ENCODE data around the gene AMD1.

The AMD1 gene

DNA sequence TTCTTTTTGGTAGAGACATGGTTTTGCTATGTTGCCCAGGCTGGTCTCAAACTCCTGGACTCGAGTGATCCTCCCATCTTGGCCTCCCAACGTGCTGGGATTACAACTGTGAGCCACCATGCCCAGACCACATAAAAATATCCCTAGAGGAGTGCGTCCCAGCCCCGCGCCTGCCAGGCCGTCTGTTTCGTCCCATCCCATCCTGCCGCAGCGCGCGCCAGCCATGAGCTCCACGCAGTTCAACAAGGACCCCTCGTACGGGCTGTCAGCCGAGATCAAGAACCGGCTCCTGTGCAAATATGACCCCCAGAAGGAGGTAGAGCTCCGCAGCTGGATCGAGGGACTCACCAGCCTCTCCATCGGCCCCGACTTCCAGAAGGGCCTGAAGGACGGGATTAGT, 16.6 kb upstream of the AMD1 start:
- Histone ChIP-seq H3K36me3 (ENCODE audit: control insufficient read depth, insufficient read depth, low read length, severe bottlenecking) (no peaks in the 10 kb centered on the region), H3K4me1 (ENCODE audit: control insufficient read depth, insufficient read depth, low read length) (no peaks in the 10 kb centered on the region), H3K4me3 (ENCODE audit: low read length) (no peak overlapping the region), H3K27me3 (replicated peaks; ENCODE audit: control insufficient read depth, insufficient read depth, low read length) (no peaks in the 10 kb centered on the region), H3K9me3 (ENCODE audit: control insufficient read depth, low read length) (no peaks in the 10 kb centered on the region), H3K9ac (ENCODE audit: low read length) (no peak overlapping the region)
- no peak for DNase-seq (ENCODE audit: low read depth)

DNA sequence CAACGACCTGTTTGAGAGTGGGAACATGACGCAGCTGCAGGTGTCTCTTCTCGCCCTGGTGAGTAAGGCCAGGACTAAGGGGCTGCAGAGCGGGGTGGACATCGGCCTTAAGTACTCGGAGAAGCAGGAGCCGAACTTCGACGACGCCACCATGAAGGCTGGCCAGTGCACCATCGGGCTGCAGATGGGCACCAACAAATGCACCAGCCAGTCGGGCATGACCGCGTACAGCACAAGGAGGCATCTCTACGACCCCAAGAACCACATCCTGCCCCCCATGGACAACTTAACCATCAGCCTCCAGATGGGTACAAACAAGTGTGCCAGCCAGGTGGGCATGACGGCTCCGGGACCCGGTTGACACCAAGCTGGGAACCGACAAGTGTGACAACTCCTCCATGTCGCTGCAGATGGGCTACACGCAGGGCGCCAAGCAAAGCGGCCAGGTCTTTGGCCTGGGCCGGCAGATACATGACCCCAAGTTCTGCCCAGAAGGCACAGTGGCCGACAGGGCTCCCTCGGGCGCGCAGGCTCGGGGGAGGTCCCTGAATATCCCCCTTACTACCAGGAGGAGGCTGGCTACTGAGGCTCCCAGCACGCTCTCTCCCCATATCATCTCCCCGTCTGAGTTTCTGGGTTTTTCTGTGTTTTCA, 15.9 kb upstream of the AMD1 start:
- Histone ChIP-seq H3K9ac (ENCODE audit: low read length) (no peak overlapping the region), H3K36me3 (ENCODE audit: control insufficient read depth, insufficient read depth, low read length, severe bottlenecking) (no peaks in the 10 kb centered on the region), H3K4me1 (ENCODE audit: control insufficient read depth, insufficient read depth, low read length) (no peaks in the 10 kb centered on the region), H3K4me3 (ENCODE audit: low read length) (no peak overlapping the region), H3K27me3 (replicated peaks; ENCODE audit: control insufficient read depth, insufficient read depth, low read length) (no peaks in the 10 kb centered on the region), H3K9me3 (ENCODE audit: control insufficient read depth, low read length) (no peaks in the 10 kb centered on the region)
- DNase-seq (ENCODE audit: low read depth): no peak

DNA sequence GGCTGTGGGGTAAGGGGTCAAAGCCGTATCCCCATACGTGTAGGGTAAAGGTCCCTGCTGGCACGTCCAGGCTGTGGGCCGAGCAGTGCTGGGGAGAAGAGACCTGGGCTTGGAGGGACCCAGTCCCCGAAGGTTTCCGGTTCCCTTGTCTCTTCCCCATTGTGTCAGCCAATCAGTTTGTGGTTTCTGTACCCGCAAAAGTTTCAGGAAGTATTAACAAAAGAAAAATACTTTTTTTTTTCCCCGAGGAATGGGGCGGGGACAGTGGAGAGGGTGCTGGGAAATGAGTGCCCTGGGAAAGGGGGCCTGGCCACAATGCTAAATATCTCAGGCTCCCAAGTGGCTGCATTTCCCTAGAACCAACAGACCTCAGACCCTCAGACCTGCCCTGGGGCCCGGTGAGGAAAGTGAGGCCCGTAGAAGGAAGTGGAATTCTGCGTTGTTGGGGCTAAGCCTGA, 15.2 kb upstream of the AMD1 start:
- DNase-seq (ENCODE audit: low read depth): no peak
- Histone ChIP-seq H3K4me3 (ENCODE audit: low read length) (no peak overlapping the region), H3K4me1 (ENCODE audit: control insufficient read depth, insufficient read depth, low read length) (no peaks in the 10 kb centered on the region), H3K9ac (ENCODE audit: low read length) (no peak overlapping the region), H3K9me3 (ENCODE audit: control insufficient read depth, low read length) (no peaks in the 10 kb centered on the region), H3K36me3 (ENCODE audit: control insufficient read depth, insufficient read depth, low read length, severe bottlenecking) (no peaks in the 10 kb centered on the region), H3K27me3 (replicated peaks; ENCODE audit: control insufficient read depth, insufficient read depth, low read length) (no peaks in the 10 kb centered on the region)

DNA sequence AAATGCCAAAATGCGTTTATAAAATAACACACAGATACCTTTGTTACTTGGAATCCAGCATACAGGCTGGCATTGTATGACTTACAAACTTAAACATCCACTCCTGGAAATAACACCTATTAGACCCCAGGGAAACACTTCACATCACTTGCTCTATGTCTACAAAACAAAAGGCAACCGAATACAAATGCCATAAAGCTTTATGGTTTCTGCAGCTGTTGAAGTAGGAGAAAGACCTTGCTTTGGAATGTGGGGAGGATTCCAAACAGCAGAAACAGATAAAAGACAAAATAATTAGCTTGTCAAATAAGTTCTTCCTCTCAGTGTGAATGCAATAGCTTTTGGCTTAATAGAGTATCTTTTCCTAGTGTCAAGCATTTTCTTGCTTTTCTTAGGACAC, 9.8 kb upstream of the AMD1 start:
- H3K27me3 ChIP-seq (replicated peaks; ENCODE audit: control insufficient read depth, insufficient read depth, low read length): no peaks in the 10 kb centered on the region
- H3K9me3 ChIP-seq (ENCODE audit: control insufficient read depth, low read length): no peaks in the 10 kb centered on the region
- no peak overlapping the region for H3K4me3 ChIP-seq (ENCODE audit: low read length)
- no peak for DNase-seq (ENCODE audit: low read depth)
- H3K9ac ChIP-seq (ENCODE audit: low read length): no peak overlapping the region
- no peaks in the 10 kb centered on the region for H3K36me3 ChIP-seq (ENCODE audit: control insufficient read depth, insufficient read depth, low read length, severe bottlenecking)
- no peaks in the 10 kb centered on the region for H3K4me1 ChIP-seq (ENCODE audit: control insufficient read depth, insufficient read depth, low read length)

DNA sequence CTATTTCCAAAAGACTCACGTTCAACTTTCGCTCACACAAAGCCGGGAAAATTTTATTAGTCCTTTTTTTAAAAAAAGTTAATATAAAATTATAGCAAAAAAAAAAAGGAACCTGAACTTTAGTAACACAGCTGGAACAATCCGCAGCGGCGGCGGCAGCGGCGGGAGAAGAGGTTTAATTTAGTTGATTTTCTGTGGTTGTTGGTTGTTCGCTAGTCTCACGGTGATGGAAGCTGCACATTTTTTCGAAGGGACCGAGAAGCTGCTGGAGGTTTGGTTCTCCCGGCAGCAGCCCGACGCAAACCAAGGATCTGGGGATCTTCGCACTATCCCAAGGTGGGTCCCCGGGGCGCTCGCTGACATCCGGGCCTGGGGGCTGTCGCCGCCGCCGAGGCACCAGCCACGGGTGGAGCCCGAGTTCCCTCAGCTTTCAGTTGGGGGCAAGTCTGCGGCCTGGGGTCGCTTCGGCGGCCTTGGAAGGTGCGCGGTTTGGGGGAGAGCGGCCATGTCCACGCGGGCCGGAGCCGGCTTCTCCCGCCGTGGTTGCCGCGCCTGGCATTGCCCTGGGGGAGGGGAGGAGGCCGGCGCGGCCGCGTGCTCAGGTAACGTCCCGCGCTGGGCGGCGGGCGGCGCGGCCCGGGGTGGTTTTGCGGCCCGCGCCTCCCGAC, 429 bp downstream of the AMD1 start:
- Histone ChIP-seq H3K36me3 (ENCODE audit: control insufficient read depth, insufficient read depth, low read length, severe bottlenecking) (no peaks in the 10 kb centered on the region), H3K9me3 (ENCODE audit: control insufficient read depth, low read length) (no peaks in the 10 kb centered on the region), H3K27me3 (replicated peaks; ENCODE audit: control insufficient read depth, insufficient read depth, low read length) (no peaks in the 10 kb centered on the region), H3K9ac (ENCODE audit: low read length) (peak overlapping the region; percentile 97), H3K4me3 (ENCODE audit: low read length) (peak overlapping the region; percentile 97), H3K4me1 (ENCODE audit: control insufficient read depth, insufficient read depth, low read length) (peaks cover 38% of the 10 kb centered on the region)
- DNase-seq (ENCODE audit: low read depth): peak; percentile 60

DNA sequence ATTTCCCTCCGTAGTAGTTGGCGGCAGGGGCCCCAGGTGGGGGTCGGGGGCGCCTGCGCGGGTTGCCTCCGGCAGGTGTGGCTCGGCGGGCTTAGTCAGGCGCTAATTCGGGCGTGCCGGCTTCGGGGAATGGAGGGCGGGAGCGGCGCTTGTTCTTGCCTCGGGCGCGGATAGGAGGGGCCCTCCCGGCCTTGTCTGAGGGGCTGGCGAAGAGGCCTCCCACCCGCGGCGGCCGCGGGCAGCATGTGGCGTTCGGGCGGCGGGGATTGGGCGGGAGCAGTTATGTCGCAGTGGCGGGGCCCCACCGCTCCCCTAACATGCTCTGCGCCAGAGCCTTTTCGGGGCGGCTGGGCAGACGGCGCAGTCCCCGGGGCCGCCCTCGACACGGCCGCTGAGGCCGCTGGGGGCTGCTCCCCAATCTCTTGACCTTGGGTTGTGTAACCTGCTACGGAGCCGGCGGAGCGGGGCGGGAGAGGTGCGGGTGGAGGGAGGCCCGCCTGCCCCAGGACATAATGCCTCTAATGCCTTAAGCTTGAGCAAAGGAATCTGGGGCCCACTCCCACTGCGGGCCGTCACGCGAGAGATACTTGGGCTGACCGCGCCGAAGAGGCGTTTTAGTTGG, 1.1 kb downstream of the AMD1 start:
- no peaks in the 10 kb centered on the region for H3K9me3 ChIP-seq (ENCODE audit: control insufficient read depth, low read length)
- DNase-seq (ENCODE audit: low read depth): peak; percentile 82

DNA sequence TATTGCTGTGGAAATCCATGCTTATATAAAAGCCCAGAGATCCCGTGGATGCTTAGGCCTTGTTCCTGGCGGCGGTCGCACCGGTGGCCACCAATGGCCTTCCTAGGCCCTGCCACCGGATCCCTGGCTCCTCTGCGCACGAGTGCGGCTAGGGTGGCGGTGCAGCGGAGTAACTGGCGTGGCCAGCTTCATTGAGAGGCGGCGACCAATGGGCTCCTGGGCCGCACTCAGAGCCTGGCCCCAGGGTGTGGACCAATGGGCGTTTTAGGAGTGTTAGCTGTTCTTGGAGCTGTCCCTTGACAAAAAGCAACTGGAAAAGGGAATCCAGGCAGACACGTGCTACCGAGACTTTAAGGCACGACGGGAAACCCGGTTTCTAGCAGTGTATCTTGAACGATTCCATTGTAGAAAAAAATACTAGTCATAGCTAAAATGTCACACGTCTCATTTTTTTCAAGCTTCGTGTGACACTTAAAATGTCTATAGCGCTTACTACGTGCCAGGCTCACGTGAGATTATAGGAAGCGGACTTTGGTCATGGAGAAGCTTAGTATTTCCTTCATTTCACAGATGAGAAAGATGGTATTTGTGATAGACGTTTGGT, 1.7 kb downstream of the AMD1 start:
- peak overlapping the region; percentile 97 for H3K4me3 ChIP-seq (ENCODE audit: low read length)
- no peaks in the 10 kb centered on the region for H3K9me3 ChIP-seq (ENCODE audit: control insufficient read depth, low read length)
- no peaks in the 10 kb centered on the region for H3K27me3 ChIP-seq (replicated peaks; ENCODE audit: control insufficient read depth, insufficient read depth, low read length)
- no peaks in the 10 kb centered on the region for H3K36me3 ChIP-seq (ENCODE audit: control insufficient read depth, insufficient read depth, low read length, severe bottlenecking)
- peak; percentile 95 for DNase-seq (ENCODE audit: low read depth)
- peak overlapping the region; percentile 97 for H3K9ac ChIP-seq (ENCODE audit: low read length)
- peaks cover 38% of the 10 kb centered on the region for H3K4me1 ChIP-seq (ENCODE audit: control insufficient read depth, insufficient read depth, low read length)

More for the DNA sequence above, 1.1 kb downstream of the AMD1 start:
- H3K4me3 ChIP-seq (ENCODE audit: low read length): peak overlapping the region; percentile 97
- peaks cover 38% of the 10 kb centered on the region for H3K4me1 ChIP-seq (ENCODE audit: control insufficient read depth, insufficient read depth, low read length)
- peak overlapping the region; percentile 97 for H3K9ac ChIP-seq (ENCODE audit: low read length)
- no peaks in the 10 kb centered on the region for H3K36me3 ChIP-seq (ENCODE audit: control insufficient read depth, insufficient read depth, low read length, severe bottlenecking)
- no peaks in the 10 kb centered on the region for H3K27me3 ChIP-seq (replicated peaks; ENCODE audit: control insufficient read depth, insufficient read depth, low read length)

DNA sequence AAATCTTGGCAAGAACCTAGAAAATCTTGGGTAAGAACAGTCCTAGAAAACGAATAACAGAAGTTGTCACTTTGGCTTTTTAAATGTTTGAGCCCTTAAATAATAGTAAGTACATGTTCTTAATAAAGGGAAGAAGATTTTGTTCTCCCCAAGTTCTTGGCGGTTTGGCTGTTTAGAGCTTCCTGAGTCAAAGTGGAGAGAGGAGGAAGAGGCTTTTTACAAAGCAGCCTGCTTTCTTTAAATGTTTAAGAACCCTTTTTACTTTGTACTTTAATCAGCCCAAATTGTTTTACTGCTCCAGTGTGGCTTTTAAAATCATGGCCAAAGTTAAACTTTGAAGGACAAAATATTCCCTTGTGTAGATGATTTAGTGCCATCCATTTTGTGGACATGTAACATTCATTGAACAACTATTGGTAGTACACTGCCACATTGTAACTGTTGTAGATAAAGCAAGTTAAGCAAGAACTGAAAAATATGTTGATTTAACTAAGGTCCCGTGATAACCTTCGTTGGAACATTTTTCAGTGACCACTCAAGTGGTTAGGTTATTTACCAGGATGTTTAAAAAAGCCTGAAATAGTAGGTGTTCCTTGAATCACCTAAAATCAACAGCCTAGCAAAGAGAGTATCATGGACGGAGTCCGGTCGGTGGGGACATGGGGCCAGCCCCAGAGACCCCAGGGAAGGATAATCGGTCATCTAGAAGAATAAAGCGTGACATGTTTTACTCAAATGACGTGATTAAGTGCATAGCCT, 2.4 kb downstream of the AMD1 start:
- no peaks in the 10 kb centered on the region for H3K9me3 ChIP-seq (ENCODE audit: control insufficient read depth, low read length)
- no peaks in the 10 kb centered on the region for H3K36me3 ChIP-seq (ENCODE audit: control insufficient read depth, insufficient read depth, low read length, severe bottlenecking)
- H3K4me3 ChIP-seq (ENCODE audit: low read length): peak overlapping the region; percentile 97
- peak overlapping the region; percentile 97 for H3K9ac ChIP-seq (ENCODE audit: low read length)
- H3K27me3 ChIP-seq (replicated peaks; ENCODE audit: control insufficient read depth, insufficient read depth, low read length): no peaks in the 10 kb centered on the region
- peaks cover 40% of the 10 kb centered on the region for H3K4me1 ChIP-seq (ENCODE audit: control insufficient read depth, insufficient read depth, low read length)
- DNase-seq (ENCODE audit: low read depth): peak; percentile 28

DNA sequence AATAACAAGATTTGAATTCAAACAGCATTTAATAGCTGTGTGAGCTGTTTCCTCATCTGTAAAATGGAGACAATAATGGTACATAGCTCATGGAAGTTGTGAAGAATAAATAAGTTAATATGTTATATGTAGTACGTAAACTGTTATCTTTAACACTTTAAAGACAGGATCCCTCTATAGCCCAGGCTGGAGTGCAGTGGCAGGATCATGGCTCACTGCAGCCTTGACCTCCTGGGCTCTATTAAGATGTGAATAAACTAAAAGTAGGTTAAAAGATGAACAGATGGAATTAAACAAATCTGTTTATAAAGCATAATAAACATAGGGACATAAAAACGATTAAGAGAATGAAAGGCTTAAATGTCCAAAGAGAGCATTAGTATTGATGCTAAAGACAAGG, 3.0 kb downstream of the AMD1 start:
- H3K4me3 ChIP-seq (ENCODE audit: low read length): peak overlapping the region; percentile 97
- peak overlapping the region; percentile 97 for H3K9ac ChIP-seq (ENCODE audit: low read length)
- no peaks in the 10 kb centered on the region for H3K27me3 ChIP-seq (replicated peaks; ENCODE audit: control insufficient read depth, insufficient read depth, low read length)
- no peaks in the 10 kb centered on the region for H3K9me3 ChIP-seq (ENCODE audit: control insufficient read depth, low read length)
- peaks cover 46% of the 10 kb centered on the region for H3K4me1 ChIP-seq (ENCODE audit: control insufficient read depth, insufficient read depth, low read length)
- H3K36me3 ChIP-seq (ENCODE audit: control insufficient read depth, insufficient read depth, low read length, severe bottlenecking): no peaks in the 10 kb centered on the region
- DNase-seq (ENCODE audit: low read depth): no peak

DNA sequence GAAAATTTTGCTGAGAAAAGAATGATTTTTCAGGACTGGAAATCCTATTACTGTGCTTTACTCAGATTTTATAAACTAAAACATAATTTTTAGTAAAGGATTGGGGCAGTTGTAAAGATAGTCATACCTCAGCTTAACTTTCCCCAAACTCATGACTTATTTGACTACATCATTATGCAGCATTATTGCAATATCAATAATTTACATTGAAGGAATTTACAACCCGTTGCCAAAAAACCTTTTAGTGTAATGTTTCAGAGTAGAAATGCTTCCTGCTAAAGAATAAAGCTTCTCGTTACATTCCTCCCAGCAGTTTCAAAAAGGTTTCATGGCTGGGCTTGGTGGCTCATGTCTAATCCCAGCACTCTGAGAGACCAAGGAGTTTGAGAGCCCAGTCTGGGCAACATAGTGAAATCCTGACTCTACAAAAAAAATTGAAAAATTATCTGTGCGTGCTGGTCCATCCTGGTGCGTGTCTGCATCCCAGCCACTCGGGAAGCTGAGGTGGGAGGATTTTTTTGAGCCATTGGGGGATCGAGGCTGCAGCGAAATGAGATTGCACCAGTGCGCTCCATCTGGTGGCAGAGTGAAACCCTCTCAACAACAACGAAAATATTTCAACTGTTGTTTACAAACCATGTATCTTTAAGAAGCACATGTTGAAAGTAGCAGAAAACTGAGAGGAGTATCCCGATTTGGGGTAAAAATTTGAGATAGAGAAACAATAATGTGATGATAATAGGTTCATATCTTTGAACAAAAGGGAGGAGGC, 4.4 kb downstream of the AMD1 start:
- peak; percentile 60 for DNase-seq (ENCODE audit: low read depth)
- Histone ChIP-seq H3K36me3 (ENCODE audit: control insufficient read depth, insufficient read depth, low read length, severe bottlenecking) (no peaks in the 10 kb centered on the region), H3K9me3 (ENCODE audit: control insufficient read depth, low read length) (no peaks in the 10 kb centered on the region), H3K4me1 (ENCODE audit: control insufficient read depth, insufficient read depth, low read length) (peaks cover 52% of the 10 kb centered on the region), H3K4me3 (ENCODE audit: low read length) (peak overlapping the region; percentile 97), H3K27me3 (replicated peaks; ENCODE audit: control insufficient read depth, insufficient read depth, low read length) (no peaks in the 10 kb centered on the region), H3K9ac (ENCODE audit: low read length) (peak overlapping the region; percentile 39)

Data from adipocyte (in vitro differentiated cells).